Activated T-cell treated with anti-CD3 and anti-CD28 coated beads, Interleukin-2, amount 50 U/mL, for 24 hours (primary cell): ENCODE results near the gene CASS4.

Experiments used
- DNase-seq: peaks from one replicate; pipeline ENCODE4 v3.0.0-alpha.2; 2020
- H3K27ac Mint-ChIP-seq: 2 replicates; pipeline ENCODE4 v1.8.0; 2020; ENCODE audit warnings: mild to moderate bottlenecking, mixed read lengths
- H3K27me3 Mint-ChIP-seq: 2 replicates; pipeline ENCODE4 v1.8.0; 2020; ENCODE audit warnings: mixed read lengths
- H3K36me3 Mint-ChIP-seq: 2 replicates; pipeline ENCODE4 v1.8.0; 2020; ENCODE audit warnings: low read depth, mixed read lengths
- H3K4me1 Mint-ChIP-seq: 2 replicates; pipeline ENCODE4 v1.8.0; 2020; ENCODE audit warnings: low read depth, mixed read lengths
- H3K4me3 Mint-ChIP-seq: 2 replicates; pipeline ENCODE4 v1.8.0; 2020; ENCODE audit warnings: mild to moderate bottlenecking, moderate library complexity, mixed read lengths
- H3K9me3 Mint-ChIP-seq: 2 replicates; pipeline ENCODE4 v1.8.0; 2020; ENCODE audit warnings: mixed read lengths

Gene CASS4, protein sequence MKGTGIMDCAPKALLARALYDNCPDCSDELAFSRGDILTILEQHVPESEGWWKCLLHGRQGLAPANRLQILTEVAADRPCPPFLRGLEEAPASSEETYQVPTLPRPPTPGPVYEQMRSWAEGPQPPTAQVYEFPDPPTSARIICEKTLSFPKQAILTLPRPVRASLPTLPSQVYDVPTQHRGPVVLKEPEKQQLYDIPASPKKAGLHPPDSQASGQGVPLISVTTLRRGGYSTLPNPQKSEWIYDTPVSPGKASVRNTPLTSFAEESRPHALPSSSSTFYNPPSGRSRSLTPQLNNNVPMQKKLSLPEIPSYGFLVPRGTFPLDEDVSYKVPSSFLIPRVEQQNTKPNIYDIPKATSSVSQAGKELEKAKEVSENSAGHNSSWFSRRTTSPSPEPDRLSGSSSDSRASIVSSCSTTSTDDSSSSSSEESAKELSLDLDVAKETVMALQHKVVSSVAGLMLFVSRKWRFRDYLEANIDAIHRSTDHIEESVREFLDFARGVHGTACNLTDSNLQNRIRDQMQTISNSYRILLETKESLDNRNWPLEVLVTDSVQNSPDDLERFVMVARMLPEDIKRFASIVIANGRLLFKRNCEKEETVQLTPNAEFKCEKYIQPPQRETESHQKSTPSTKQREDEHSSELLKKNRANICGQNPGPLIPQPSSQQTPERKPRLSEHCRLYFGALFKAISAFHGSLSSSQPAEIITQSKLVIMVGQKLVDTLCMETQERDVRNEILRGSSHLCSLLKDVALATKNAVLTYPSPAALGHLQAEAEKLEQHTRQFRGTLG

DNA sequence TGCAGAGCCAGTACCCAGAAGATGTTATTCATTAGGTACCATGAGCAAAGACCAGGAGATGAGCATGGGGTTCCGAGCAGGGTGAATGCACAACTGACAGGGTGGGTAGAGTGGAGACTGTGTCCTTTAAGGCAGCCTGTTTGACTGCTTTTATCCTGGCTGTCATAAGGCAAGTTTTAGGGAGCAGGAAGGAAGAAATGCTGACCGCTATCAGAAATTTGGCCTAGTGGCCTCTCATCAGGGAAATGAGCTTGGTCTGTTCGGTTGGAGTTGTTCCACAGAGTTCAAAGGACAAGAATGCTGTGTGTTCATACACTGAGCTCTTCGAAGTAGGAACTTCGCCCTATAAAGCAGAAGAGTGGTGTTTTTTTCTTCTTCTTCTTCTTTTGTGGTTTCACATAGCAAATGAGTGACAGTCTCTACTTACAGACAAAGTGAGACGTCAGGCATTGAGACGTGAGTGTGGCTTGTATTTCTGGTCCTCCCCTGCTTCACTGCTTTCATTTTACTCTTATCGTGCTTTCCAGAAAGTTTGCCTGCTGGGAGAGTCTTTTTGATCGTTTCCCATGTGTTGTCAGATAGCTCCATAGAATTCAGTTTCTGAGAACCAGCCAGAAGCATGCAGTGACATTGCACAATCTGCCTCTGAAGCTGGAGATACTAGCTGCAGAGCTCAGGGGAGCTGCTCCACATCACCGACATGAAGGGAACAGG is at the start of gene CASS4:
Gene CASS4 (plus strand): TSS at position 502 of the 714 bp plus-strand sequence. CDS start 199 bp downstream, at position 701.
- peak; percentile 54 for DNase-seq

DNA sequence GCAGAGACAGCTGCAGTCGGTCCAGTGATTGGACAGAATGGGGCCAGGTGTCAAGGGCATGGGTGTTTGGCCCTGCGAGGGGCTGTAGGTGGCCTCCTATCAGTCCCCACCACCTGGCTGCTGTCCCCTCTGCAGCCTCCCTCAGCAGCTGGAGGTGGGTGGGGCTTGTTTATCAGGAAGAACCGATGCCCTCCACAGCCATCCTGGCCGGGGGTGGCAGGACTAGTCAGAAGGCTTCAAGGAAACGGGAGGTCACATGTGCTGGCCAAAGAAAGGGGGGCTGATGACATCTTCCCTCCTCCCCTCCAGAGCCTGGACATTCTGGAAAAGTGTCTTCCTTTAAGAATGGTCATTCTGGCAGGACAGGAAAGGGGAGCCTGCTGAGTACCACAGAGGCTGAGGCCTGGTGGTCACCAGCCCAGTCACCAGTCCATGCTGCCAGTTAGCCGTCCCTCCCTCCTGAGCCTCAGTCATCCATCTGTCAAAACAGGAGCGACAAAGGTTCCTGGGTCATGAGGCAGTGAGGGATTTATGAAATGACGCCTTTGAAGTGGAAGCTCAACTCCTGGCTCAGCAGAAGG is 49.1 kb upstream of the CASS4 start:
- Mint-ChIP-seq H3K4me1 (peaks cover 21% of the 10 kb centered on the region), H3K9me3 (no peaks in the 10 kb centered on the region), H3K27ac (no peak overlapping the region), H3K36me3 (peaks cover 24% of the 10 kb centered on the region), H3K4me3 (no peak overlapping the region), H3K27me3 (no peaks in the 10 kb centered on the region)
- DNase-seq: no peak

More for the DNA sequence above, at the start of gene CASS4:
- Mint-ChIP-seq H3K9me3 (no peaks in the 10 kb centered on the region), H3K27me3 (no peaks in the 10 kb centered on the region), H3K4me1 (peaks cover 64% of the 10 kb centered on the region), H3K4me3 (peak within 1 kb of the TSS; percentile 77), H3K27ac (peak within 1 kb of the TSS; percentile 92), H3K36me3 (peaks cover 68% of the 10 kb centered on the region)

DNA sequence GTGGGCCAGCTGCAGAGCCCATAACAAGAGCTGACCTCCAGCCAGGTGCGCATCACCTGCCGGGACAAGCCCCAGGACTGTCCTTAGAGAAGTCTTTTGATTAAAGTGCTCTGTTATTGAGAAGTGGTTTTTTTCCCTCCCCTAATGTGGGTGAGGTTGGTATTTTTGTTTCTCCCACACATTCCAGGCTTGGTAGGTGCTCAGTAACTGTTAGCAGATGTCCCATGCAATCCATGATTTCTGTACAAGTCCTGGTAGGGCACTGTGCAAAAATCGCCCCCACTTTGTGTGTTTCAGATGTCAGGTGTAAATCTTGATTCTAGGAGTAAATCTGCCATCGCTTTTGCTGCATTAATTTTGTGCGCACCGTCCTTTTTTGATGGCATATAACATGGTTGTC is 48.6 kb upstream of the CASS4 start:
- H3K27me3 Mint-ChIP-seq: no peaks in the 10 kb centered on the region
- no peak for DNase-seq
- H3K4me1 Mint-ChIP-seq: peaks cover 17% of the 10 kb centered on the region
- no peak overlapping the region for H3K27ac Mint-ChIP-seq
- no peak overlapping the region for H3K4me3 Mint-ChIP-seq
- H3K9me3 Mint-ChIP-seq: no peaks in the 10 kb centered on the region
- H3K36me3 Mint-ChIP-seq: peaks cover 29% of the 10 kb centered on the region

DNA sequence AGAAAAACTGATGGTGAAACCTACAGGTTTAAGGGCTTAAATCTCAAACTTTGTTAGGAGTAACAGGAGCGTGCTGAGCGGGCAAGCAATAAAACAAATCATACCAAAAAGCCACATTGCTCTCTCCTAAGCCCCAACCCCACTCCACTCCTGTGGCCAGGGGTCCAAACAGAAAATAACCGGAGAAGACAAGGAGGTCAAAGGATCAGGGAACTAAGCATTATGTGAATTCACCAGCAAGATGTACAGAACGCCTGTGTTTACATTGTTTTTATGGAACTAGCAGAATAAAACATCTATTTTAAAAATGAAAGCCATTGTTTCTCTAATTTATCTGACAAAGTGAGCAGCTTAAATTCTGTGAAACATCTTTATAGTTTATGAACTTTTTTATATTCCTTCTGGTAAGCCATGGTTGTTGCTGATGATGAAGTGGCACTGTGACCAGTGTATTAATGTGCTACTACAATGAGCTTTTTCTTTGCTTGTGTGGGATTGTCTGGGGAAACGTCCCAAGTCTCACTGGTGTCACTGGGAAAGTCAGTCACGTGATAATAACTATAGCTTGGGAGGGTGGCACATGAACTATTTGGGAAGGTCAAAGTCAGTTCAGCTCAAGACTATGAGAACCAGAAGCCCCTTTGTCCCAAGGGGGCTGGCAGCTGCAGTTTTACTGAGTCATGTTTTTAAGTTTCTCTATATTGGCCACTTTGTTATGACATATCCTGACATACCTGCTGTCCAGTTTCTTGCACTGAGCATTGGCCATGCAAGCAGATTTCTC is 43.5 kb upstream of the CASS4 start:
- Mint-ChIP-seq H3K27ac (no peak overlapping the region), H3K27me3 (no peaks in the 10 kb centered on the region), H3K4me3 (no peak overlapping the region), H3K36me3 (peaks cover 78% of the 10 kb centered on the region), H3K4me1 (peaks cover 11% of the 10 kb centered on the region), H3K9me3 (no peaks in the 10 kb centered on the region)
- DNase-seq: no peak

DNA sequence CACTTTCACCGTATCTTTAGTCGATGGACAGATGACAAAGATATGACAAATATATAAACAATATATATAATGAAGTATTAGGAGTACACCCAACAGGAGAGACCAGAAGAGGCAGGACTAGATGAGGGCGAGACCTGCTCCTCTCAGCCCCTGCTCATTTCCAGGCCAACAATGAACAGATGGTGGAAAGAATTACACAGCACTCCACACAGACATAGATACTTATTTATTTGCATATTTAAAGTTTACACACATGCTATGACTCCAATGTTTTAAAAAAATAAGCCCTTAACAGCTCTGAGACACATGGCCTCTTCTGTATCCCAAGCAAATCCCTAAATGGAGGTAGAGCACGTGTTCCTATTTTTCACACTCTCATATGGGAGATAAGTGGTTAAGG is 42.9 kb upstream of the CASS4 start:
- Mint-ChIP-seq H3K27ac (no peak overlapping the region), H3K4me3 (no peak overlapping the region), H3K36me3 (peaks cover 83% of the 10 kb centered on the region), H3K27me3 (no peaks in the 10 kb centered on the region), H3K9me3 (no peaks in the 10 kb centered on the region), H3K4me1 (peaks cover 17% of the 10 kb centered on the region)
- no peak for DNase-seq

DNA sequence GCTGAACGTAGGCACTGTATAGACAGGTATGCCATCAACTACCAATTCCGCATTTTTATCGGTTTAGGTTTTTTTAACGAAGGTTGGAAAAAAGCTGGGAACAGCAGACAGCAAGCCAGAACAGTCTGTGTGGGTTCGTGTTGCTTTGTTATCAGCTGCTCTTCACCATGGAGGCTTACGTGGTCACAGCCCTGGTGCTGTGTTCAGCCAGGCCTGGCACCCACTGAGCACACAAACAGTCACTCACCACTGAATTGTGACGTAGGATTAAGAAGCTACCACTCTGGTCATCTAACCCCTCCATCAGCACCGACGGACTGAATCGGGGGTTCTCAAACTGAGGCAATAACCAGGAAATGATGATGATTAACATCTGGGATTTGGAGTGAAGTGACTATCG is 40.1 kb upstream of the CASS4 start:
- H3K27ac Mint-ChIP-seq: no peak overlapping the region
- H3K9me3 Mint-ChIP-seq: no peaks in the 10 kb centered on the region
- no peaks in the 10 kb centered on the region for H3K27me3 Mint-ChIP-seq
- no peak for DNase-seq
- H3K4me3 Mint-ChIP-seq: no peak overlapping the region
- peaks cover 19% of the 10 kb centered on the region for H3K4me1 Mint-ChIP-seq
- H3K36me3 Mint-ChIP-seq: peaks cover 89% of the 10 kb centered on the region

- peaks cover 88% of the 10 kb centered on the region for H3K36me3 Mint-ChIP-seq
- H3K27ac Mint-ChIP-seq: peak overlapping the region; percentile 11
- DNase-seq: no peak
- no peak overlapping the region for H3K4me3 Mint-ChIP-seq
- H3K4me1 Mint-ChIP-seq: peaks cover 19% of the 10 kb centered on the region
- H3K27me3 Mint-ChIP-seq: no peaks in the 10 kb centered on the region
- no peaks in the 10 kb centered on the region for H3K9me3 Mint-ChIP-seq
These were observed 39.2 kb upstream of the CASS4 start for GRCh38 chr20:56372850-56373249.

- Mint-ChIP-seq H3K27ac (peak overlapping the region; percentile 18), H3K4me1 (peaks cover 20% of the 10 kb centered on the region)
- DNase-seq: no peak
These were observed 38.1 kb upstream of the CASS4 start for GRCh38 chr20:56373942-56374341.

GRCh38 chr20:56376331-56376730 is 35.7 kb upstream of the CASS4 start:
- Mint-ChIP-seq H3K9me3 (no peaks in the 10 kb centered on the region), H3K4me1 (peaks cover 25% of the 10 kb centered on the region), H3K4me3 (no peak overlapping the region), H3K27ac (no peak overlapping the region), H3K36me3 (peaks cover 87% of the 10 kb centered on the region), H3K27me3 (no peaks in the 10 kb centered on the region)
- DNase-seq: no peak

More at GRCh38 chr20:56373942-56374341, 38.1 kb upstream of the CASS4 start:
- Mint-ChIP-seq H3K27me3 (no peaks in the 10 kb centered on the region), H3K9me3 (no peaks in the 10 kb centered on the region), H3K4me3 (no peak overlapping the region), H3K36me3 (peaks cover 89% of the 10 kb centered on the region)

DNA sequence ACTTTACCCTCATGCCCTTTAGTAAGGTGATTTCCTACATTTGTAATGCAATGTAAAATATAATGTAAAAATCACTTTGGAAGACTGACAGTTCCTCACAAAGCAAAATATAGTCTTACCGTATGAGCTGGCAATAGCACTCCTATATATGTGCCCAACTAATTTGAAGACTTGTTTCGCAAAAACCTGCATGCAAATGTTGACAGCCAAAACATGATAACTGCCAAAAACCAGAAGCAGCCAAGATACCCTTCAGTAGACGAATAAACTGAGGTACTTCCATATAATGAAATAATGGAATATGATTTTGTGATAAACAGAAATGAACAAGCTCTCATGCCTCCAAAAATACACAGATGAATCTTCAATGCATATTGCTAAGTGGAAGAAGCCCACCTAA is 33.7 kb upstream of the CASS4 start:
- no peak for DNase-seq
- H3K4me1 Mint-ChIP-seq: peaks cover 20% of the 10 kb centered on the region
- peaks cover 85% of the 10 kb centered on the region for H3K36me3 Mint-ChIP-seq
- H3K4me3 Mint-ChIP-seq: no peak overlapping the region
- H3K27ac Mint-ChIP-seq: no peak overlapping the region
- no peaks in the 10 kb centered on the region for H3K9me3 Mint-ChIP-seq
- no peaks in the 10 kb centered on the region for H3K27me3 Mint-ChIP-seq

DNA sequence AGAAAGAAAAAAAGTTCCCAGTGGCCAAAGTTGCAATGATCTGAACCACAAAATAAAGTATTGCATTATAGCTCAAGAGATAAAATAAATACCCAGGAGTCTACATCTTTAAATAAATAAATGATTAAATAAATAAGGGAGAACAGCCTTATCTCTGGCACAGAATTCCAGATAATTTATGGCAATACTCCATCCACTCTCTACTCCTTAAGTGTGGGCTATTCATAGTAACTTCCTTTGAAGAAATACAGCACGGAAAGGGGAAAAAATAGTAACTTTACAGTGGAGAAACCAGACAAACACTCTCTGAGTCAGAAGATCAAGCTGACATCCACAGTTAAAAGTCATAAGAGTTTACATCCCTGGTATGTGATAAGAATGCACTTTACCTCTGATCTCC is 31.7 kb upstream of the CASS4 start:
- Mint-ChIP-seq H3K27me3 (no peaks in the 10 kb centered on the region), H3K4me3 (no peak overlapping the region), H3K27ac (no peak overlapping the region), H3K9me3 (no peaks in the 10 kb centered on the region), H3K4me1 (peaks cover 11% of the 10 kb centered on the region), H3K36me3 (peaks cover 91% of the 10 kb centered on the region)
- DNase-seq: no peak

DNA sequence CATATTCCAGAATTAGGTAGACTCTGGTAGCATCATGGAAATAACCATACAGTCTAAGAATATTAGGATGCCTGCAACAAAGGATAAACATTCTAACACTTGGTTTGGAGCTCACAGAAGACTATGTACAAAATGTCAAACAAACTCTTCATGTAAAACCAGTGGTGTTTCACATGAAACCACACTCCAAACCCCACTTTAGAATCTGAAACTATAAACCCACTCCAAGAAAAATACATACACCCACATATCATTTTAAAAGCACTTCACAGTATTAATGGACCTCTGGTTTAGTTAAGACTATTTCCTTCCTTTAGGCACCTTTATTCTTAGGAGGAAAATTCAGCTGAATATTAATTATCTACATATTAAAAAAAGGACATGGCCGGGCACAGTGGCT is 30.6 kb upstream of the CASS4 start:
- Mint-ChIP-seq H3K36me3 (peaks cover 90% of the 10 kb centered on the region), H3K9me3 (no peaks in the 10 kb centered on the region), H3K27me3 (no peaks in the 10 kb centered on the region), H3K27ac (peak overlapping the region; percentile 12), H3K4me1 (peaks cover 11% of the 10 kb centered on the region), H3K4me3 (no peak overlapping the region)
- no peak for DNase-seq

DNA sequence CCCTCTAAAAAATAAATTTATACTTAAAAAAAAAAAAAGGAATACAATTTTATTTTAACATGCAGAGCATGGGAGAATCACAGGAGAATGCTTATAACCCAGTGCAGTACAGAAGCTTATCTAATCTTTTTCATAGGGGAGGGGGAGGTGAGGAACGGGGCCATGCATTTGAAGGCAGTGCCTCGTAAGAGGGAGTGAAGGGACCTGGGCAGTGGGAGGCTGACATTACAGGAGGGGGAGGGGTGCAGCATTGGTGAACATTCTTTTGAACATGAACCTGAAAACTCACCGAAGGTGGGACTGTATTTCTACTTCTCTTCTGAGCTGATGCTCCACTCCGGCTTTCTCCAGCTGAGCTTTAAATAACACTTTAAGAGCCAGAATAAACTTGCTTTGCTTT is 29.4 kb upstream of the CASS4 start:
- Mint-ChIP-seq H3K27me3 (no peaks in the 10 kb centered on the region), H3K4me3 (no peak overlapping the region), H3K9me3 (no peaks in the 10 kb centered on the region), H3K27ac (no peak overlapping the region), H3K4me1 (peaks cover 11% of the 10 kb centered on the region), H3K36me3 (peaks cover 88% of the 10 kb centered on the region)
- no peak for DNase-seq

- Mint-ChIP-seq H3K4me3 (no peak overlapping the region), H3K4me1 (peaks cover 11% of the 10 kb centered on the region), H3K36me3 (peaks cover 88% of the 10 kb centered on the region), H3K27ac (no peak overlapping the region), H3K27me3 (no peaks in the 10 kb centered on the region), H3K9me3 (no peaks in the 10 kb centered on the region)
- DNase-seq: no peak
These were observed 28.7 kb upstream of the CASS4 start for GRCh38 chr20:56383334-56383733.
